ENCODE results near the gene ZNF423.

Gene ZNF423

GRCh38 chr16:49788986-49789385 lies 66.9 kb downstream of the ZNF423 start:
- peaks cover 35% of the 10 kb centered on the region for H3K4me1 Mint-ChIP-seq
- H3K36me3 Mint-ChIP-seq (ENCODE audit: low read depth) = peaks cover 30% of the 10 kb centered on the region
- H3K27me3 Mint-ChIP-seq (ENCODE audit: low read depth, poor library complexity) = peaks cover 3% of the 10 kb centered on the region
- TF ChIP-seq CTCF (IDR thresholded peaks at IDR 0.05) = no peak
- H3K9me3 Mint-ChIP-seq = peaks cover 3% of the 10 kb centered on the region
- DNase-seq = no peak
- H3K4me3 Mint-ChIP-seq = no peak overlapping the region
- H3K27ac Mint-ChIP-seq = peak overlapping the region; percentile 72

GRCh38 chr16:49788572-49788971 lies 67.3 kb downstream of the ZNF423 start:
- Mint-ChIP-seq H3K9me3 (peaks cover 3% of the 10 kb centered on the region), H3K36me3 (ENCODE audit: low read depth) (peaks cover 34% of the 10 kb centered on the region), H3K27me3 (ENCODE audit: low read depth, poor library complexity) (peaks cover 3% of the 10 kb centered on the region), H3K4me3 (no peak overlapping the region), H3K27ac (peak overlapping the region; percentile 72), H3K4me1 (peaks cover 31% of the 10 kb centered on the region)
- no peak for TF ChIP-seq CTCF (IDR thresholded peaks at IDR 0.05)
- no peak for DNase-seq

DNA sequence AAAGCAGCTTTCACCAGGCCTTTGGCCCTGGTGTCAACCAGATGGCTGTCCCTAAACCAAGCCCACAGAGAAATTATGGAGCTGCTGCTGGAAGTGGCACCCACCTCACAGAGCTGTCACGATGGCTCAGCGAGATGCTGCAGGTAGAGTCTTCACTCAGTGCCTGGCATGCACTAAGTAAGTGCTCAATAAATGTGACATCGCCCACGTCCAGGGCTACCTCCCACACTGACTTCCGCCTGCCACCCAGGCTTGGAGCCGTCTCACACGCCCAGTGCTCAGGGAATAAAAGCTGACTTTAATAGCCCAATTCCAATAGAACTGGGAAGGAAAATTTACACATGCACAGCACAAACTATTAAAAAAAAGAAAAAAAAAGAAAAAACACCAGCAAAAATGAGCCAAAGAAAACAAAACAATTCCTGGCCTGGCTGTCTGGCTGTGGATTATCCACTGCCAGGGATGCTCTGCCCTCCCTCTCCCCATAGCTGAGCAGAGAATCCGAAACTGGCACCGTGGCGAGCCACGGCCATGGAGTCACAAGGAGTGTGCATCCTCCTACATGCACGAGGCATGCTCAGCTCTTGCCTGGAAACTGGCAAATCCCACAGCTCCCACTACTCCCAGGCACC lies 68.9 kb downstream of the ZNF423 start:
- DNase-seq = no peak
- peaks cover 18% of the 10 kb centered on the region for H3K4me1 Mint-ChIP-seq
- no peak overlapping the region for H3K4me3 Mint-ChIP-seq
- peaks cover 41% of the 10 kb centered on the region for H3K36me3 Mint-ChIP-seq (ENCODE audit: low read depth)
- H3K27me3 Mint-ChIP-seq (ENCODE audit: low read depth, poor library complexity) = peaks cover 3% of the 10 kb centered on the region
- H3K9me3 Mint-ChIP-seq = peaks cover 3% of the 10 kb centered on the region
- no peak for TF ChIP-seq CTCF (IDR thresholded peaks at IDR 0.05)
- H3K27ac Mint-ChIP-seq = no peak overlapping the region

DNA sequence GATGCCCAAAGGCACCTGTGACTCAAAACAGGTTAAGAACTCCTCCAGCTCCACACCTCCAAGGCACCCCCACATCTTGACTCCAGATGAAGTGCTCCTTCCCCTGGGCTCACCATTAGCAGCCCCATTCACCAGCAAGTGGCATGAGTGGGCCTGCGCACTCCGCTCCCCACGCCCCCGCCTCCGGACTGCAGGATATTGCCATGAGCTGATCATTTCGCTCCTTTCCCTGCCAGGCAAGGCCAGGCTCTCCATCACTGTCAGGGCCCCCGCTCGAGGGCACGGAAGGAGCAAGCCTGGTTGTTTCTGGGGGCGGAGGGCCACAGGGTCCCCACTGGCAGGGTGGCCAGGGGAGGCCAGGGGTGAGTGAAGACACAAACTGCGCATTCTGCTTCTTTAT lies 69.9 kb downstream of the ZNF423 start:
- DNase-seq = no peak
- peaks cover 42% of the 10 kb centered on the region for H3K36me3 Mint-ChIP-seq (ENCODE audit: low read depth)
- H3K4me1 Mint-ChIP-seq = peaks cover 16% of the 10 kb centered on the region
- no peak for TF ChIP-seq CTCF (IDR thresholded peaks at IDR 0.05)
- no peak overlapping the region for H3K27ac Mint-ChIP-seq
- H3K27me3 Mint-ChIP-seq (ENCODE audit: low read depth, poor library complexity) = peaks cover 3% of the 10 kb centered on the region
- peaks cover 3% of the 10 kb centered on the region for H3K9me3 Mint-ChIP-seq
- no peak overlapping the region for H3K4me3 Mint-ChIP-seq

DNA sequence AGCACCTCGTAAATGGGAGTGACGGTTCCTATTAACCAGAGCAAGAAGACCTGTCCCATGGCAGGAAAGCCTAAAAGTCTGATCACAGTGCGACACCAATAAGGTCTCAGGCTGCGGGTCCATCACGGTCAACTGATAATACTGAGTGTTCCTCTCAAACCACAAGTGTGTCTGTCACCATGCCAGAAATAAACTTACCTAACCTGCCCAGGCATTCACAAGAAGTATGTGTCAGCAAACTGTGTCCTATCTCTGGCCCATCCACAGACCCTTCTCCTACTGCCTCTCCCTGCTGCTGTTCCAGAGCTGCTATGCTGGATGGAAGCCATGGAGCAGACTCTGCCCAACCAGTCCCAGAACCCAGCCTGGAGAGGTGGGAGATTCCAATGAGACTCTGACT lies 73.5 kb downstream of the ZNF423 start:
- peaks cover 13% of the 10 kb centered on the region for H3K4me1 Mint-ChIP-seq
- no peak overlapping the region for H3K27ac Mint-ChIP-seq
- no peak for DNase-seq
- H3K4me3 Mint-ChIP-seq = no peak overlapping the region
- H3K36me3 Mint-ChIP-seq (ENCODE audit: low read depth) = peaks cover 23% of the 10 kb centered on the region
- TF ChIP-seq CTCF (IDR thresholded peaks at IDR 0.05) = no peak
- H3K9me3 Mint-ChIP-seq = no peaks in the 10 kb centered on the region
- H3K27me3 Mint-ChIP-seq (ENCODE audit: low read depth, poor library complexity) = no peaks in the 10 kb centered on the region

DNA sequence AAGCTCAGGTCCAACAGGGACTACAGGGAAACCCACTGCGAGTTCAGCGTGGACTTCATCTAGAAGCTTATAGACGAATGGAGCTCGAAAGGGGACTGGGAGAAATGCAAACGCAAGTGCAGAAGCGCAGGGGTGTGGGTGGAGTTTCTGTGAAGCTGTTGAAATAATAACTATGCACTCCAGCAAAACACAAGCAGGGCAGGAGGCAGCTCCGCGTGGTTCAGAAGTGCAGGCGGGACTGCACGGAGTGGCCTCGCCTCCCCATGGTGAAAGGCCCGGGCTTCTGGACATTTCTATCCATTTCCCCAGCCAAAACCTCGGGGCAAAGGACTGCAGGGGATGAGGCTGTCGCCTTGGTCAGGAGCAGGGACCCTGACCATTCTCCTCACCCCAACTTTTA lies 74.5 kb downstream of the ZNF423 start:
- H3K27ac Mint-ChIP-seq = no peak overlapping the region
- H3K4me3 Mint-ChIP-seq = no peak overlapping the region
- H3K4me1 Mint-ChIP-seq = peaks cover 21% of the 10 kb centered on the region
- H3K27me3 Mint-ChIP-seq (ENCODE audit: low read depth, poor library complexity) = peaks cover 3% of the 10 kb centered on the region
- TF ChIP-seq CTCF (IDR thresholded peaks at IDR 0.05) = no peak
- peaks cover 23% of the 10 kb centered on the region for H3K36me3 Mint-ChIP-seq (ENCODE audit: low read depth)
- no peaks in the 10 kb centered on the region for H3K9me3 Mint-ChIP-seq
- no peak for DNase-seq

Data from nephron progenitor cell (in vitro differentiated cells).